Stimulated activated CD8-positive, alpha-beta memory T cell treated with anti-CD3 and anti-CD28 coated beads, Interleukin-2, amount 100 ng/mL, for 1 hour (primary cell): Measurements from ENCODE around the gene FMNL2.
"Not testable (repeated sequence)": the region's sequence is repeated elsewhere in the genome, so short reads cannot be mapped to it uniquely, and the experiment has no call there.

Experiments used
- DNase-seq, 2 donors: peaks; one replicate each; pipeline ENCODE4 v3.0.0-alpha.2; 2020; ENCODE audit warnings: low read depth in 2 of 2

The FMNL2 gene

DNA sequence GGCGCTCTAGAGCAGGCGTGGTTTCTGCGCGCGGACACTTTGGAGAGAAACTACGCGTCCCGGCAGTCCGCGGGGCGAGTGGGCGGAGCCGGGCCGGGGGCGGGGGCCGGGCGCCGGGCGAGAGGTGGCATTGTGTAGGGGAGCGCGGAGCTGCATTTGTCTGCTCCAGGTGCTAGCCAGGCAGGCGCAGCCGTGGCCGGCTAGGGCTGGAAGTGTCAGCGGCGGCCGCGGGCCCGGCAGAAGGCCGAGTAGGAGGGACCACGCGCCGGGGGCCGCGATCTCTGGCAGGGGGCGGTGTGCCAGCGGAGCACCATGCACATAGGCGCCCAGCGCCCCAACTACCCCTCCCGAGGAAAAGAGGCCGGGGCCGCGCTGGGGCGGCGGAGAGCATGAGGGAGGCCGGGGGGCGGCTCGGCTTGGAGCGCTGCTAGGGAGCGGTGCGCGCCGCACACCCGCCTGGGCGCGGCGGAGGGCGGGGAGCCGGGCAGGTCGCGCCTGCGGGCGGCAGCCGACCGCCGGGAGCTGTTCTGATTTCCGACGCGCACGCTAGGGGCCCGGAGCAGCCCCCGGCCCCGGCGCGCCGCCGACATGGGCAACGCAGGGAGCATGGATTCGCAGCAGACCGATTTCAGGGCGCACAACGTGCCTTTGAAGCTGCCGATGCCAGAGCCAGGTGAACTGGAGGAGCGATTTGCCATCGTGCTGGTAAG lies at the start of gene FMNL2:
FMNL2 (plus strand) TSS at position 159 of the 710 bp plus-strand sequence.
- DNase-seq, result no peak

DNA sequence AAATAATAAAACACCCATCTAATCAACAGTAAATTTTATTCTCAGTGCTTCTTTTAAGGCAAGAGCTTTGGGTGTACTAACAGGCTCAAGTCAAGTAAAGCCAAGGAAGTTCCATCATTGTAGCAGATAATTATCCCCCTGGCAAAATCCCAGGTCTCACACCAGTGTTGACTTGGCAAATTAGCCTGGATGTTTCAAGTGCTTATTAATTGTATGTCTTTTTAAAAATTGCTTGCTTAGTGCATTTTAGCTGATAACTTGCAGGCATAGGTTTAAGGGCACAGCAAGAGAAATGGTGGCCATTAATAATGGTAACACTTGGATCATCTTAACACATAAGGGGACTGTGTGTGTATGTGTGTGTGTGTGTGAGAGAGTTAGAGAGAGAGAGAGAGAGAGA lies 42.0 kb upstream of the FMNL2 start:
- DNase-seq, result no peak

DNA sequence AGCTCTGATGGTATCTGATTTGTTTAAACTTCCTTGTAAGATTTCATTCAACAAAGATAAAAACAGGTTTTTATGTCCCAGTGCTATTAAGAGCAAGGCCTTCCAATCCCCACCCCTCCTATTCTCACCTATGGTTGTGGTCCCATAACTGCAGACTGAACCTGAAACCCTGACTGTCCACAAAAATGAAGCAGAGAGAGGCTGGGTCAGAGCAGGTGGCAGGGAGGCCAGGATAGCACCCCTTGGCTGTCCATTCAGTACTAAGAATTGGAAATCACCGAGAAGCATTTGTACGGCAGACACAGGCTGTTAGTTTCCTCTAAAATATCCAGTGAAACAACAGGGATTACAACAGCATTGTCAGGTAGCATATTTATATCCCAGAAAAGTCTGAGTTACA lies 37.3 kb upstream of the FMNL2 start:
- DNase-seq, result no peak

DNA sequence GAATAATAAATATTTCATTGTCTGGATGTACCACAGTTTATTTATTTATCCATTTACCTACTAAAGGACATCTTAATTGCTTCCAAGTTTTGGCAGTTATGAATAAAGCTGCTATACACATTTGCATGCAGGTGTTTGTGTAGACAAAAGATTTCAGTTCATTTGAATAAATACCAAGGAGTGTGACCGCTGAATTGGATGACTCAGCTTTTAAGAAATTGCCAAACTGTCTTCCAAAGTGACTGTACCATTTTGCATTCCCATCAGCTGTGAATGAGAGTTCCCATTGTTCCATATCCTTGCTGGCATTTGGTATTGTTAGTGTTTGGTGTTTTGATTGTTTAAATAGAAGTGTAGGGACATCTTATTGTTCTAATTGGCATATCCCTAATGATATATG lies 36.2 kb upstream of the FMNL2 start:
- no peak for DNase-seq

DNA sequence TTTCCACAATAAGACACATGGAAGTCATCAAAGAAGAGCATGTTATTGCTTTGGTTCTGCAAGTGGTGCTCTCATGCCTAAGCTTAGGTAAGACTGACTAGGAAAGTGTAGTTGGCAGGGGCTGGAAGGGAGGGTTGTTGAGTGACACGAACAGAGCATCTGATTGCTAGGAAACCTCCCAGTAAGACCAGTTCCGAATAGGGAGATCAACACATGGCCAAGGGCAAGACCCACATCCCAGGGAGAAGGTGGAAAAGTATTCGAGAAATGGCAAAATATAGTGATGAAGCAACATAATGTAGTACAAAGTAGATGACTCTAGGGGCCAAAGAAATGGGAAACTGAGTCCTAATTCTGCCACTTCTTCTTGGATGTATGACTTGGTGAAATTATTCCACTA lies 33.8 kb upstream of the FMNL2 start:
- DNase-seq, result no peak

DNA sequence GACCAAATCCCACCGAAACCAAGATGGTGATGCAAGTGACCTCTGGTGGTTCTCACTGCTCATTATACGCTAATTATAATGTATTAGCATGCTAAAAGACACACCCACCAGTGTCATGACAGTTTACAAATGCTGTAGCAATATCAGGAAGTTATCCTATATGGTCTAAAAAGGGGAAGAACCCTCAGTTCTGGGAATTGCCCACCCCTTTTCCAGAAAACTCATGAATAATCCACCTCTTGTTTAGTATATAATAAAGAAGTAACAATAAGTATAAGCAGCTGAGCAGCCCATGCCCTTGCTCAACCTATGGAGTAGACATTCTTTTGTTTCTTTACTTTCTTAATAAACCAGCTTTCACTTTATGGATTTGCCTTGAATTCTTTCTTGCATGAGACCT lies 31.0 kb upstream of the FMNL2 start:
- DNase-seq, result no peak

DNA sequence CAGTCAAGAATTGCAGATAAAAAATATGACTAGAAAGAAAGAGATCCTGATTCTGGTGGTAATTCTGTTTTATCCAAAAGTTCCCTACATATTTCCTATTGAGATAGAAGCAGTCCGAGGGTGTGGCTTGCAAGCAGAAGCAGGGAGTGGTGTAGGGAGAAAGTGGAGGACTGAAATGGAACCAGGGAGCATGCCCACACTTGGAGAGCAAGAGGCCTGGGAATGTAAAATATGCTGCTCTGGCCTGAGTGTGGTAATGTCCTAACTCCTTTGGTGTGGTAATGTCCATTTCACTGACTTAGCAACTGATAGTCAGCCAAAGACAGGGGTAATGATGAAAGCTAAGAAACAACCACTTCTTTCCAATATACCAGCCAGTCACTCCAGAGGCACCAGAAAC lies 30.1 kb upstream of the FMNL2 start:
- no peak for DNase-seq

DNA sequence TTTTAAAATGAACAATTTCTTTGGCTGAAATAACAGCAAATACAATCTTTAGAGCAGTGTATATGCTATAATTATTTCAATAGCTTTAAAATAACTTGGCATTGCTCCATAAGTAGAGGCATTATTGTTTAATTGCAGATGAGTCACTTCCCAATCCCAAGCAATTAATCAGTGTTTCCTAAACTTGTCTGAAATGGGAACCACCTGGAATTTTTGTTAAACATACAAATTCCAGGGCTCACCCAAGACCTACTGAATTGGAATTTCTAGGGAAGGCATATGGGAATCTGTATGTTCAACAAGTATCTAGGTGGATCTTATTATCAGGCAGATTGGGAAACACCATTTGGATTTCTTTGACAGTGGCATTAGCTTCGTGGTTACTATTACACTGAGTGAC lies 27.1 kb upstream of the FMNL2 start:
- DNase-seq, result no peak

DNA sequence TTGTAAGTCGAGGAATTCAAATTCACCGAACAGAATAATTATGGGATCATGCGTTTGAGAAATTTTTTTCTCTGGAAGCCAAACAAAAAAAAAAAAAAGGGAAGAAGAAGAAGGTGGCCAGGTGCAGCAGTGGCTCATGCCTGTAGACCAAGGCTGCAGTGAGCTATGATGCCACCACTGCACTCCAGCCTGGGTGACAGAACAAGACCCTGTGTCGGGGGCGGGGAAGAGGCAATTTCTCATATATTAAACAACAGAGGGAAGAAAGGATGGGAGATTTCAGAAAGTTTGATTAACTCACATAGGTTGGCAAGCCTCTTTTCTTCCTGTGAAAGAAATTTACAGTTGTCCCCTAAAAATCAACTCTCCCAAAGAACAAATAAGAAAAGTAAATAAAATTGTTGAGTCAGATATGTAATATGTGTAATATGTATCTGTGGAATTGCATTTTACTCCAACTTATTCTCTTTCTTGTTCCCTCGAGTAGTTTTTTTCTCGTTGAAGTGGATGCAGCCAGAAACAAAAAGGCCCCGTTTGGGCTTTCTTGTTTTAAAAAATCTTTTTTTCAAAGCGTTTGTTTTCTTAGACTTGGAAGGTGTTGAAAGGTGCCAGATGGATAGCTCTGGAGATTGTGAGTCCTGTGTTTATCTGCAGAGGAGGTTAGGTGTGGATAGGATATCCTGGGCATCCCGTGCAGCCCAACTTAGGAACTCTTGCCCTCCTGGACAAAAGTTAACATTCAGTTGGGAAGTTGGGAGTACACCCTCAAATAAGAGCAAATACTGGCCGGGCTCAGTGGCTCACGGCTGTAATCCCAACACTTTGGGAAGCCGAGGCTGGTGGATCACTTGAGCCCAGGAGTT lies 25.4 kb upstream of the FMNL2 start:
- DNase-seq, result no peak

DNA sequence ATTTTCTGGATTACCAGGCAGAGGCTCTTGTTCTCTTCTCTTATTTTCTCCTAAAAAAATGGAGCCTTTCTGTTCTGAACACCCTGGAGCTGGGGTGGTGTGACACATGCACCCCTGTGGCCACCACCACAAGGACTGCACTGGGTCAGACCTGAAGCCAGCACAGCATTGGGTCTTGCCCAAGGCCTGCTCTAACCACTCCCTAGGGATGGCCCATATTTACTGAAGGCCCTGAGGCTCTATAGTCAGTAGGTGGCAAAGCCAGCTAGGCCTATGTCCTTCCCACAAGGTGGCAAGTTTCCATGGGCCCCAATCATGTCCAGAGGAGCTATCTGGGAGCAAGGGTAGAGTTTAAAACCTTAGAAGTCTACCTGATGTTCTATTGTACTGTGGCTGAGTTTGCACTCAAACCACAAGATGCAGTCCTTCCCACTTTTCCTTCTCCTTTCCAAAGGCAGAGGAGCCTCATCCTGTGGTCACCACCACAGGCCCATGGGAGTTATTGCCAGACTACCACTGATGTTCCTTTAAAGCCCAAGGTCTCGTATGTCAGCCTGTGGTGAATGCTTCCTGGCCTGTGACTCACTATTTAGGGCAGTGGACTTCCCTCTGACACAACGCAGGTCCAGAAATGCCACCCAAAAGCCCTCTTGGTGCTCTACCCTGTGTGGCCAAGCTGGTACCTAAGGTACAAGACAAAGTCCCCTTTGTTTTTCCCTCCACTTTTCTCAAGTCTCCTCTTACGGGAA lies 15.0 kb upstream of the FMNL2 start:
- DNase-seq, result no peak

DNA sequence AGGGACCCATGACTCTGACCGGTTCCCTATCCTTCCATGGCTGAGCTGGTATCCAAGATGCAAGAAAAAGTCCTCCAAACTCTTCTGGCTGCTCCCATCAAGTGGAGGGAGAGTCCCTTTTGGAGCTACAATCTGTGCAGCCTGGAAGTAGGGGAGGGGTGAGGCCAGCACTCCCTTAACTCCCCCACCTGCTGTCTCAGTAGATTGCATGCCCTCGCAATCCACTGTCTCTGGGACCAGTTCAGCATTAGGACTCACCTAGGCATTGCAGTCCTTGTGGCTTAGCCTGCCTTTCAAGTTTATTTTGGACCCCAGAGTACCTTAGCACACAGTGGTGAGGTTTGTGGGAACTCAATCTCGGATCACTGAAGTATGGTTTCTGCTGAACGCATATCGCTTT lies 14.2 kb upstream of the FMNL2 start:
- DNase-seq, result no peak

DNA sequence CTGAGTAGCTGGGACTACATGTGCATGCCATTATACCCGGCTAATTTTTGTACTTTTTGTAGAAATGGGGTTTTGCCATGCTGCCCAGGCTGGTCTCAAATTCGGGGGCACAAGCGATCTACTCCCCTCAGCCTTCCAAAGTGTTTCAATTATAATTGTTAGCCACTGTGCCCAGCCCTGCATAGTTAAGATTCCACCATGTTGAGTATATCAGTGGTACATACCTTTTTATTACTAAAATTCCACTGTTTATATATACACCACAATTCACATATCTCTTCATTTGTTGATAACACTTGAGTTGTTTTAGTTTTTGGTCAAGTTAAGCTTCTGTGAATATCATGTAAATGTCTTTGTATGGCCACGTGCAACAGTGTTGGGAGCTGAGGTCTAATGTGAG lies 12.8 kb upstream of the FMNL2 start:
- no peak for DNase-seq

DNA sequence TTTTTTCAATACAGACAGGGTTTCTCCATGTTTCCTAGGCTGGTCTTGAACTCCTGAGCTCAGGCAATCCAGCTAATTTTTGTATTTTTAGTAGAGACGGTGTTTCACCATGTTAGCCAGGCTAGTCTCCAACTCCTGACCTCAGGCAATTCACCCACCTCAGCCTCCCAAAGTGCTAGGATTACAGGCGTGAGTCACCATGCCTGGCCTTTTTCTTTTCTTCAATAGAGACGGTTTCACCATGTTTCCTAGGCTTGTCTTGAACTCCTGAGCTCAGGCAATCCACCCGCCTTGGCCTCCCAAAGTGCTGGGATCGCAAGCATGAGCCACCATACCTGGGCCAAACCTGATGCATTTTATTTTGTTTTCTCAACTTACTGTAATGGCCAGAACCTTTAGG lies 9.8 kb upstream of the FMNL2 start:
- not testable (repeated sequence) for DNase-seq

DNA sequence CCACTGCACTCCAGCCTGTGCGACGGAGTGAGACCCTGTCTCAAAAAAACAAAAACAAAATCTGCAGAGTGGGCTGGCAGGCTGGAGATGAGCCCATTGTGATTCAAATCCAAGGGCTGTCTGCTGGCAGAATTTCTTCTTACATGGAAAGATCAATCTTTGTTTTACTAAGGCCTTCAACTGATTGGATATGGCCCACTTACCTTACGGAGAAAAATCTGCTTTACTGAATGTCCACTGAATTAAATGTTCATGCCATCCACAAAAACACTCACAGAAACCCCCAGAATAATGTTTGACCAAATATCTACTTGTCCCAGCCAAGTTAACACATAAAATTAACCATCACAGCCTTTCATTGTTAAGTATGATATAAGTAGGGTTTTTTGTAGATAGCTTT lies 8.3 kb upstream of the FMNL2 start:
- DNase-seq, result no peak

DNA sequence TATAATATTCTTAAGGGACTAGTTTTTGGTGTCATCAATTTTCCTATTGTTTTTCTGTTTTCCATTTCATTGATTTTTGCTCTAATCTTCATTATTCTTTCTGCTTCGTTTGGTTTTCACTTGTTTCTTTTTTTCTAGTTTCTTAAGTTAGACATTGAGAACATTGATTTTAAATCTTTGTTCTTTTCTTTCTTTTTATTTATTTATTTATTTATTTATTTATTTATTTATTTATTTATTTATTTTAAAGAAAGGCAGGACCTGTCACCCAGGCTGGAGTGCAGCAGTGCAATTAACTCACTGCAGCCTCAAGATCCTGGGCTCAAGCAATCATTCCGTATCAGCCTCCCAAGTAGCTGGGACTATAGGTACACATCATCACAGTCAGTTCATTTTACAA lies 7.0 kb upstream of the FMNL2 start:
- no peak for DNase-seq

DNA sequence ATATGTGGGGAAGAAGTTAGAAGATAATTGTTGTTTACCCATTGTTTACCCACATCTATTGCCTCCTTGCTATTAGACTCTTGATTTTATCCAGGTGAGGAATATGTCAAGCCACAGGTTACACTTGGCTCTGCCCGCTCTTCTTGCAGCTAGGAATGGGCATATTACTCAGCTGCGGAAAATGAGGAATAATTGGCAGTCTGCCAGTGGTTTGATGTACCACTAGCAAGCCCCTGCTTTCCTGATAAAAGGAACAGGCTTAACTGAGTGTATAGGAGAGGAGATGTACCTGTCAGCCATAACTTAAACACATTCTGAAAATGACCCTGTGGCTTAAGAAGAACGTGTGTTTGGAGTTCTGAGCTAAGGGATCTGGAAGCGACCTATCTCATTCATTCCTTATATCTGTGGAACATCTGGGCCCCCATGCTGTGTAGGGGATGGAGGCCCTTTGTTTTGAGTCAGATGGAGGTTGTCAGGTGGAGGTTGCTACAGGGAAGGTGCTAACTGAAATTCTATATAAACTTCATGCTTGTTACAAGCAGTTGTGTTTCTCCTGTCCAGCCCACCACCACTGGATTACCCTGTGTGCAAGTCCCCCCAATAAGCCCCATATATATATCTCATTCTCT lies 4.6 kb upstream of the FMNL2 start:
- no peak for DNase-seq

DNA sequence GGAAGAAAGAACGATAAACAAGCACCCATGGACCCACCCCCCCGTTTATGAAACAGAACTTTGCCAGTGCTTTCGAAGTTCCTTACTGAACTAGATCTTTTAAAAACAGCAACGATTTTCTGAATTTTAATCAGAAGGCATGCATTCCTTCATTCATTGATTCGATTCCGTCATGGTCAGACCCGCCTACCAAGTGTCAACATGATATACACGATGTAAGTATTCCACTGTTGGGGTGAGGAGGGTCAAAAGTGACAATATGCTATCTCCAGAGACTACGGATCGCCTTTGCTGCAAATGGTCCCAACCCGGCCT lies 316 bp upstream of the FMNL2 start:
- no peak for DNase-seq

DNA sequence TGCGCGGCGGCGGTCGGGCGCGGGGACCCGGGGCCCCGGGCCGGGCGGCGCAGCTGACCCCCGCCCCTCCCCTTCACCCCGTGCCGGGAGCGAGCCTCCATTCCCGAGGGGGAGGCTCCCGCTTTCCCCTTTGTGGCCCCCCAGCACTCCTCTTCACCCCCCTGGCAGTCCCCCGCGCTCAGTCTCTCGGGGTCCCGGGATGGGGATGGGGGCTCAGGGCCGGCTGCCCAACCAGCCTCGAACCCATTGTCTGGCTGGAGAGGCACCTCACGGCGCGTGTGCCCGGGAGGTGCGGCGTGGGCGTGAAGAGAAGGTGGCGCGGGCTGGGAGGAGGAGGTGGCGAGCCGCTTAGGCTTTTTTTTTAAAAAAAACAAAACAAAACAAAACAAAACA lies 748 bp downstream of the FMNL2 start:
- no peak for DNase-seq

DNA sequence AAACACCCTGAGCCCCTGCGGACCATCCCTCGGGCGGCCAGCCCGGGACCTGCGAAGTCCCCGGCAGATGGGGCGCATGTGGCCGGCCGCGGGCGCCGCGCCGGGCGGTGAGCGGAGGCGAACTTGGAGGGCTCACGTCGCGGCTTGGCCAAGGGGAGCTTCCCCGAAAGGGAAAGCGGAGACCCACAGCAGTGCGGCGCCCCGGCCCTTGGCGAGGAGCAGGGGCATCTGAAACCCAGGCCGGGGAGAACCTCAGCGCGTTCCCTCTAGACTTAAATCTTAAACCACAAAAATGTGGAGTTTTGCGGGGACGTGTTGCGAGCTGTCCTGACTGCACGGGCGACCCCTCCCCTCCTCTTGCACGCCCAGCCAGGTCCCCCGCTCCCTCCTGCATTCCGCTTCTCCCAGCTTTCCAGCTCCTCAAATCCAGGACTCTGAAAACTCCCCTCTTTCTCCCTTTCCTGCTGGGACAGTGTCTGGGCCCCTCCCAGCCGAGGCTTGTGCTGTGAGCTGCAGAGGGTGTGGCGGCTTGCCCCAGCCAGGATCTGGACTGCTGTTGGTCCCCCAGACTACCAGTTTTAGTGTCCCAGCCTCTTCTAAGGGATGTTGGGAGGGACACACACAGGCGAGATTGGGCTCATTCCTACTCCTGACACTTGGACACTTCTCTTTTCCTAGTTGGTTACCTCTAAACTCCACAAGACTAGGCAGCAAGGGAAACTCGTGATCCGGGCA lies 1.3 kb downstream of the FMNL2 start:
- no peak for DNase-seq

DNA sequence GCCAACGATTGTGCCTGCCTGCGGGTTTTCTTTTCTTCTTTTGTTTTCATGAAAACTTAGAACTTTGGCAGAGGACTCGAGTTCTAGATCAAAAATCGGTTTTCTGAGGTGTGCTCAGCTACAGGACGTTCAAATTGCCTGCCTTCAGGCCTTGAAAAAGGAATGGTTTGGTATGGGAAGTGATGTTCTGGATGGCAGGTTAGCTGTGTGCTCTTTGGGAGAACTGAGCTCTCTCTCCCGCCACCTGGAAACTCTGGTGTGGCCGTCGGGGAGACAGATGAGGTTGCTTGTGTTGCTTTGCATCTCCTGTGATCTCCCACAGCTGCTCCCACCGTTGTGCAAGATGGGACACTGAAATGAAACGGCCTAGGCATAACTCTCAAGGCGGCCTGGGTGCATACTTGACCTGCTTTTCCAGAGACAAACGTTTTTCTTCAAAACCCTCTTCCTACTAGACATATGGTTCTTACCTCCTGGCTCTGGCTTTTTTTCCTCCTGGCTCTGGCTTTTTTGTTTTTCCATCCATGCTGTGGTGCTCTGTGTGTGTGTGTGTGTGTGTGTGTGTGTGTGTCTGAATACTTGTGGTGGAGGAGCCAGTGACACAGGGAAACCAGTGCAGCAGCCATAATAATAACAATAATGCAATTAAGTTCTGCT lies 2.0 kb downstream of the FMNL2 start:
- no peak for DNase-seq

DNA sequence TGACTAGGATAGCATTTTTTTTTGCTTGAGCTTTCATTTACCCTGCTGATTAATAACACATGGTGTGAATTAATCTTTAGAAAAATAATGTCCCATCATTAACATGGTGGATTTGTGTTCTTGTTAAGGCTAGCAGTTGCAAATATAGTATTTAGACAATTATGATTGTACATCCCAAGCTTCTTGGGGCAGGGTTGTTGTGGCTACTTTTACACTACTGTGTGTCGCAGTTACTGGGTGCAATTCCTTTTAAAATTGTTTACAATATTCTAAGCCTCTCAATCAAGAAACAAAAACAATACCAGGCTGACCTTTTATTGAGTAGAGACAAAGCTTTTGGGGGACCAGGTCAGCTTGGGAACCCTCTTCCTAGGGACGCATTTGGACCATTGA lies 2.5 kb downstream of the FMNL2 start:
- no peak for DNase-seq
